Epithelial cell of proximal tubule (primary cell): ENCODE data around the gene TIAM1. TPM values are rescaled to one million over a fixed set of nuclear protein-coding genes. Genes with fewer than 3 reads are reported as not detected.

Experiments used
- DNase-seq: peaks from one replicate; pipeline ENCODE4 v3.0.0-alpha.2; 2011; ENCODE audit warnings: low read depth
- H3K4me3 ChIP-seq: 2 replicates; pipeline ENCODE4 v1.5.1; 2011; ENCODE audit warnings: low read depth, mild to moderate bottlenecking, low read length
- total RNA-seq: library from RNA; depleted of rRNA; stranded (reverse); fragments of >200 nt; gene quantifications from 2 replicates; pipeline ENCODE4 v1.2.3, GENCODE V29; 2015
- TF ChIP-seq, protein P1 (sequence below): conservative IDR thresholded peaks from 2 replicates; pipeline ENCODE4 v1.5.1; 2012; ENCODE audit warnings: low read depth, mild to moderate bottlenecking, low read length

The TIAM1 gene
- total RNA-seq, 1 donor from 2014 or later = 3.6 TPM

DNA sequence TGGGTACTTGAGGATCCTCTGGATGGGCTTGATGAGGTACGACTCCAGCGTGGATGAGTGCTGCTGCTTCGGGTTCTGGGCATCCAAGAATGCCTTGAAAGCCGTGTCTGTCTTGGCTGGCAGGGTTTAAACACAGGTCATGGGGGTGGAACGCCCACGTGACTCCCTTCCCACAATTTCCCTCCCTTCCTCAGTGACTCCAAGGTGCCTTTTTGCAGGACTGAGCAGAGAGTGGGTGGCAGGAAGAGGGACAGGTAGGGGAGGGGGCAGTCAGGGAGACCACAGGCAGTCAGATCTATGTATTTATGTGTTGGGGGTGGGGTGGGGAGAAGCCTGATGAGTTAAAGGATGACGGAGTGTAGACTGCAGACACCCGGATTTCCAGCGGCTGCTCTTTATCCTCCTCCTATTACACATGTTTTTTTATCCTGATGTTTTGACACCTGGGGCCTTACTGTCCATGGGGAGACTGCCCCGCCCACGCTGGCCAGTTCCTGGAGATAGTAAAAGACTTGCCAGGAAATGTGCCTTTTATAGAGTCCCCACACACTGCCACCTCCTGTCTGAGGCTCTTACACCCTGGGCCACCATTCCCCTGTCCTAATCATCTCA lies 202.6 kb downstream of the TIAM1 start:
- H3K4me3 ChIP-seq = no peak overlapping the region
- DNase-seq = no peak
- TF ChIP-seq, protein P1, sequence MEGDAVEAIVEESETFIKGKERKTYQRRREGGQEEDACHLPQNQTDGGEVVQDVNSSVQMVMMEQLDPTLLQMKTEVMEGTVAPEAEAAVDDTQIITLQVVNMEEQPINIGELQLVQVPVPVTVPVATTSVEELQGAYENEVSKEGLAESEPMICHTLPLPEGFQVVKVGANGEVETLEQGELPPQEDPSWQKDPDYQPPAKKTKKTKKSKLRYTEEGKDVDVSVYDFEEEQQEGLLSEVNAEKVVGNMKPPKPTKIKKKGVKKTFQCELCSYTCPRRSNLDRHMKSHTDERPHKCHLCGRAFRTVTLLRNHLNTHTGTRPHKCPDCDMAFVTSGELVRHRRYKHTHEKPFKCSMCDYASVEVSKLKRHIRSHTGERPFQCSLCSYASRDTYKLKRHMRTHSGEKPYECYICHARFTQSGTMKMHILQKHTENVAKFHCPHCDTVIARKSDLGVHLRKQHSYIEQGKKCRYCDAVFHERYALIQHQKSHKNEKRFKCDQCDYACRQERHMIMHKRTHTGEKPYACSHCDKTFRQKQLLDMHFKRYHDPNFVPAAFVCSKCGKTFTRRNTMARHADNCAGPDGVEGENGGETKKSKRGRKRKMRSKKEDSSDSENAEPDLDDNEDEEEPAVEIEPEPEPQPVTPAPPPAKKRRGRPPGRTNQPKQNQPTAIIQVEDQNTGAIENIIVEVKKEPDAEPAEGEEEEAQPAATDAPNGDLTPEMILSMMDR = no peak

DNA sequence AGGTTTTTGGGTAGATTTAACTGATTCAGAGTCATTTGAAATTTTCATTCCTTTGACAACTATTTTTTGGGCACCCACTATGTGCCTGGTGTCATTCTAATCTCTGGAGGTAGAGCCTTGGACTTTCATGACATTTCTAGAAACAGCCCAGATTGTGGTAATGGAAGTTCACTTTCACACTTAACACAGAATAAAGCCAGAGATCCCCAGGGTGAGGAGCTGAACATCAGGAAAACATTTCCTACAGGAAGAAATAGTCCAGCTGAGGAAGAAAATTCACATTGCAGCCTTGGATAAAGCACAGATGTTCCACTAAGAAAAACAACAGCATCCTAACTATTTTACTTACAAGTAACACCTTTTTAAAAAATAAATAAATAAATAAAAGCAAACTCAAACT lies 203.4 kb downstream of the TIAM1 start:
- DNase-seq = no peak
- no peak overlapping the region for H3K4me3 ChIP-seq
- TF ChIP-seq, protein P1 = no peak

DNA sequence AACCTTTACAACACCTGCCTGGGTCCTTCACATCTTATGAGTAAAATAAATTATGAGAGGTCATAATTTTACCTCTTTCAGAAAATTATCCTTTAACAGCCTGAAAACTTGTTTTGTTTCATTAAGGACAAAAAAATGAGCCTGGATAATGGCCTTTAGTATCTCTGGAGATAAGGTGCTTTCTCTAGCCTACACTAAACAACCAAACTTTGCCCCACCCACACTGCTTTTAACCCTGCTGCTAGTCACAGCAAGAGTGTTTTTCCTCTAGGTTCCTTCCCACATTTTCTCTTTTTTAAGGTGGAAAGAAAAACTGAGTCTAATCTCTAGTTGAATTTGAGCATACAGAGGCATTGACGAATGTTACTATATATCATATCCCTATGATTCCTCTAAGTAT lies 204.0 kb downstream of the TIAM1 start:
- TF ChIP-seq, protein P1 = no peak

DNA sequence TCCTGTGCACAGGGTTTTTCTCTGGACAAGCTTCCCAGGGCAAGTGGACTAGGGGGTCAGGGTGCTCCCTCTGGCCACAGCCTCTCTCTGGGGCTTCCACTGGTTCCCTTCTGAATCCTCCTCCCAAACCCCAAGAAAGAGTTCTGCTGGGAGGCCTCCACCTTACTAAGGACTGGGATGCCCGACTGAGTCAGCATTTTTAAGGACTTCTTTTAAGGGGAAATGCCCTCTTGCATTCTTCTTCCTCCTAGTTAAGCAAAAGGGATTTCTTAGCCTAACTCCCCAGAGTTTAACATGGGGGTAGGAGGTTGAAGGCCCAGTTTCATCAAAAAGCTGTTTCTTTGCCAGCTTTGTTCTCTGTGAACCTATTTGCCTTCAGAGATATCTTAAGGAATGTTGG lies 206.1 kb downstream of the TIAM1 start:
- no peak for DNase-seq
- H3K4me3 ChIP-seq = no peak overlapping the region
- TF ChIP-seq, protein P1 = no peak

More for the DNA sequence above, 204.0 kb downstream of the TIAM1 start:
- DNase-seq = no peak
- no peak overlapping the region for H3K4me3 ChIP-seq

DNA sequence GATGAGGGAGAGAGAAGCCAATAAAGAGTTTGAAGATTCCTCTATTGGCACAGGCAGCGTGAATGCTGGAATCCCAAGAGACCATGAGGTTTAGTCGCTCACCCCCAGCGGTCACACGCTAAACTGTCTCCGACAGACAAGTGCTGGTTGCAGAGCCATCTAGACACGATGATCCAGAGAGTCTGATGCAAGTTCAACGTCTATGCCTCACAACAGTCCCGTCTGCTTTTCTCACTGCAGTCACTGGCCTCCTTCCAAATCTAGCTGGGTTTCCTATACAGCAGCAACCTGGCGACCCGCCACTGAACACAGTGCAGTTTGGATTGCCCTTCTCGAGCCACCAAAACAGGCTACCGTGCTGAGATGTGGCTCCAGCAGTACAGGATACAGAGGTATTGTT lies 207.2 kb downstream of the TIAM1 start:
- no peak overlapping the region for H3K4me3 ChIP-seq
- DNase-seq = no peak
- TF ChIP-seq, protein P1 = no peak

DNA sequence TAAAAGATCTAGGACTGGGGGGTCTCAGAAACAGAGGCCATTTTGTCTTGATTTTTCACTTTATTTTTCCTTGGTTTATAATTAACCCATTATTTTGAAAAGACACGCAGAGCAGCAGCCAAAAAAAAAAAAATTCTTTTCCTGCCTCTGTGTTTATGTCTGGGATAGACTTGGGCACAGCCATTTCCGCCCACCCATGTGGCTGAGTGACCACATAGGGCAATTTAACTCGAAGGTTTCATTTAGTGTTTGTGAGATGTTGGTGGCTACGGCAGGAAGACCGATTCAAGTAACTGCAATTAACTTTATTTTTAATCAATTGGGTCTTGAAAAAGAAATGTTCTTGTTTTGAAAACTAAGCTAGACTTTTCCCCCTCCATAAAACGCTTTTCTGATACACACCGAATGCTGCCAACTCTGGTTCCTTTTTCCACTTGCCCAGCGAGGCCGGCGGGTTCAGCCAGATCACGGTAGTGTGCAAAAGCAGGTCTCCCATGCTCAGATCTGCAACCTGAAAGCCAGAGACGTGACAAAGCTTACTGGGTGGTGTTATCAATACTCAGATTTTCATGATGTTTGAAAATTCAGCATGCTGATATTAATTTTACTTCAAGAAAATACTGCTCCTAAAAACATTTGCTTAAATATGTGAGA lies 208.4 kb downstream of the TIAM1 start:
- no peak overlapping the region for H3K4me3 ChIP-seq
- no peak for DNase-seq
- TF ChIP-seq, protein P1 = no peak
